GM19043 (cell line): ENCODE measurements around the gene PBX1.

Experiments used
- ATAC-seq: cut with Tn5 transposase; IDR thresholded peaks from one replicate; pipeline ENCODE4 v1.9.1; 2021; ENCODE audit warnings: low read depth; ENCODE audit not compliant: unreplicated experiment

The PBX1 gene

GRCh38 chr1:164562947-164563520 lies 4.0 kb downstream of the PBX1 start:
- ATAC-seq, result no peak

GRCh38 chr1:164563721-164564360 lies 4.9 kb downstream of the PBX1 start:
- ATAC-seq, result no peak

GRCh38 chr1:164564378-164564777 lies 5.4 kb downstream of the PBX1 start:
- no peak for ATAC-seq

- no peak for ATAC-seq
Observed at GRCh38 chr1:164565357-164565756, 6.4 kb downstream of the PBX1 start.

- ATAC-seq, result no peak
Observed at GRCh38 chr1:164567774-164568173, 8.8 kb downstream of the PBX1 start.

- no peak for ATAC-seq
Observed at GRCh38 chr1:164569241-164569640, 10.3 kb downstream of the PBX1 start.

- no peak for ATAC-seq
Observed at GRCh38 chr1:164569866-164570265, 10.9 kb downstream of the PBX1 start.

- no peak for ATAC-seq
Observed at GRCh38 chr1:164571333-164571732, 12.3 kb downstream of the PBX1 start.

- no peak for ATAC-seq
Observed at GRCh38 chr1:164575356-164575886, 16.4 kb downstream of the PBX1 start.

GRCh38 chr1:164576291-164577271 lies 17.6 kb downstream of the PBX1 start:
- no peak for ATAC-seq

- ATAC-seq, result no peak
Observed at GRCh38 chr1:164577291-164577690, 18.3 kb downstream of the PBX1 start.

- no peak for ATAC-seq
Observed at GRCh38 chr1:164578479-164579200, 19.7 kb downstream of the PBX1 start.

GRCh38 chr1:164579381-164579780 lies 20.4 kb downstream of the PBX1 start:
- ATAC-seq, result no peak

GRCh38 chr1:164581762-164582161 lies 22.8 kb downstream of the PBX1 start:
- no peak for ATAC-seq

GRCh38 chr1:164583196-164583595 lies 24.2 kb downstream of the PBX1 start:
- ATAC-seq, result no peak

- ATAC-seq, result no peak
Observed at GRCh38 chr1:164583835-164584539, 25.0 kb downstream of the PBX1 start.

GRCh38 chr1:164586591-164586990 lies 27.6 kb downstream of the PBX1 start:
- ATAC-seq, result no peak

GRCh38 chr1:164587617-164588501 lies 28.9 kb downstream of the PBX1 start:
- no peak for ATAC-seq
